NCI-H2196 treated with DMSO at 0.1 percent for 48 hours (cell line): ENCODE data around the gene EPHA7.

ENCODE experiments used
- DNase-seq: peaks from one replicate; lab custom pipeline; 2025; ENCODE audit not compliant: unreplicated experiment; lab: John Stamatoyannopoulos, UW

EPHA7 gene

GRCh38 chr6:93325761-93326160 lies 93.6 kb downstream of the EPHA7 start:
- no peak for DNase-seq

DNA sequence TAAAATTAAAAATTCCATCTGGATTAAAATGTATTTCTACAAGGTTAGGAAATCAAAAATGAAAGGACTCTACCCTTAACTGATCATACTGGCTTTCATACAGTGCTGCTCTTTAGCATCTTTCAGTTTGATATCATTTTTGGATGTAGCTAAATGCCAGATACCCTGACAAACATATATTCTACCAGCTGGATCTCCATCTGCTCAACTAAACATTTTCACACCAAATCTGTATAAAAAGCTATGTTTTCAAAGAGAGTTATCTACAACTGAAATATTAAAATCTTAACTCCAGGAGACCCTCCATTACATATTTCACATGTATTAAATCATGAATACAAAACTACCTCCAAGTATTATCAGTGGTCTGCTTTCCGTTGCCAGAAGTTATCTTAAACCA lies 95.7 kb downstream of the EPHA7 start:
- DNase-seq, result no peak

DNA sequence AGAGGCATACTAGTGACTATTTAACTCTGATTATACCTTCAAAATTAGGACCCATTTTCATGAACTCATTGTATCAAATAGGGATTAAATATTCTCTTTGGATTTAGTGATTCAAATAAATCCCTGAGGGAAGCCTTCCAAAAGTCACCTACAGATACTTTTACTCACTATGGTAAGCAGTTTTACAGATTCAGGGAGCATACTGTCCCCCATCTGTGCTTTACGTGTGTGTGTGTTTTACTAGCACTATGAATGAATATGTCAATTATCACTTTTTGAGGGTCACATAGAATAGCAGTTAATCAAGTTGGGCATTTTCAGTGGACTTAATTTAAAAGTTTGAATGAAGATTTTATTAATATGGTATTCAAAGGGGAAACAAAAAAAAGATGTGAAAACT lies 96.7 kb downstream of the EPHA7 start:
- no peak for DNase-seq

DNA sequence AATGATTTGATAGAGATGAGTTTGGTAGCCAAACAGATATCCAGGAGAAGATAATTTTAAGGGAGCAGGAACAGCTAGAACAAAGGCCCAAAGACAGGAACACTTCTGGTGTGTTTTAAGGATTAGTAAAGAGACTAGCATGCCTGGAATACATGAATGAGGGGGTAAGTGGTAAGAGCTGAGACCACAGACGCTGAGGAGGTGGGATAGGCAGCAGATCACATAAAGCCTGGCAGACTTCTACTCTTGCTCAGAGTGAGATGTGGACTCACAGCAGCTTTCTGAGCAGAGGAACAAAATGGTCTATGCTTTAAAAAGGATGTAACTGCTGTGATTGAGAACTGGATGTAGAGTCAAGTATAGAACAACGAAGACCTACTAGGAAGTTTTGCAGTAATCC lies 100.1 kb downstream of the EPHA7 start:
- DNase-seq, result no peak

DNA sequence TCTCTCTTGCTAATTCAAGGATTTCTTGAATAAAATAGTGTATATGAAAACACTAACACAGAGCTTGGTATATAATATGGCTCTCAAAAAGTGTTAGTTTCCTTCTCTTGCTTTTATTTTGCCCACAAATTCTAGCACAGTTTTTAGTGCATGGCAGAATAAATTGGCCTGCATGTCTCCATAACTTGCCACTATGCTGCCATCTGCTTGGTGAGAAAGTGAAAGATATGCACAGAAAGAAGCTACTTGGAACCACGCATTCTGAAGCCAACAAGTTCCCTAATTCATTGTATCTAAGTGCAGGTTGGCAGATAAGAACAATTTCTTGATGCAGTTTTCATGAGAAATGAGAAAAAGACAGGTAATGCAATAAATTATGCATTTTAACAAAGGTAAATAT lies 101.2 kb downstream of the EPHA7 start:
- DNase-seq, result no peak

- DNase-seq, result no peak
Measured at GRCh38 chr6:93317592-93317991, 101.8 kb downstream of the EPHA7 start.

GRCh38 chr6:93307505-93308409 lies 111.6 kb downstream of the EPHA7 start:
- DNase-seq, result no peak

DNA sequence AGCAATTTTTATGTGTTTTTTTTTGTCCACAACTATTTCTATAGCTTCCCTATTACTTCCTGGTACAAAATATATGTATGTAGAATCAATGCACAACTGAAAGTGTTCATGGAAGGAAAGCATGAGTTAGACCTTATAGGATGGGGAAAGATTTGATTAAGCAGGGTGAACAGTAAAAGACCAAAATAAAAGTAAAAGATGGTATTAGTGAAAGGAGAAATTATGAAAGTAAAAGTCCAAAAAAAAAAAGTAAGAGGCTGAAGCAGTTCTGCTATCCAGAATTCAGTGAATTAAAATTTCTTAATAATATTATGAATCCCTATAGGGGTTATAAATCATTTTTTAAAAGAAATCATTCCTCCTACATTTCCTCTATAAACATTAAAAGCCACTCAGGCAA lies 114.3 kb downstream of the EPHA7 start:
- DNase-seq, result no peak

DNA sequence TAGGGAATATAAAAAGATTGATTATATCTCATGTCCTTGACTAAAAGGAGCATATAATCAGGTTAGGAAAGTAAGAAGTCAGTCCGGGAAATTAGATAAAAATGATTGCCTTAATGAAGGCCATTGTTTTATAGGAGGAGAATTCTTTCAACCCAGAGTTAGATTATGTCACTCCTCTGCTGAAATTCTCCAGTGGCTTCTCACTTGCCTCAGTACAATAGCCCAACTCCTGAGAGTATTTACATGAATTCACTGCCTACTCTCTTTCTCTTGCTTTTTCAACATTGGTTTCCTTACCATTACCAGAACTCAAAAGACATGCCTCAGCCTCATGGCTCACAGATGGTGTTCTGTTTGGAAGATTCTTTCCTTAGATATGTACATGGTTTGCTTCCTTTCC lies 114.9 kb downstream of the EPHA7 start:
- no peak for DNase-seq

- DNase-seq, result no peak
Measured at GRCh38 chr6:93300661-93301060, 118.7 kb downstream of the EPHA7 start.

GRCh38 chr6:93299622-93300021 lies 119.7 kb downstream of the EPHA7 start:
- no peak for DNase-seq

- no peak for DNase-seq
Measured at GRCh38 chr6:93295631-93296030, 123.7 kb downstream of the EPHA7 start.

DNA sequence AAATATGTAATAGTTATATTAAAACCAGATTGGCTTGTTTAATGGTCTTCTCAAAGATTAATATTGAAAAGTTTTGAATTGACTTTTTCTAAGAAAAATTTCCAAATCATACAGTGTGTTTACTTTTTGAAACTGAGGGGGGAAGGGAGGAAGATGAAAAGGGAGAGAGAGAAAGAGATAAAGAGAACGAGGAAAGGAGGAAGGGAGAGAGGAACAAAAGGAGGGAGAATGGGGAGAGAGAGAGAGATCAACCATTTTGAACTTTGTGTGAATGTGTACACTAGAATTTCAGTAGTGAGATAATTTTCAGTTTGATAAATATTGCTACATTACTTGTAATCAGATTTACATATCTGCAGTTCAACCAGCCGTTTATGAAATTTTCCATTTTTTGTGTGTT lies 124.5 kb downstream of the EPHA7 start:
- DNase-seq, result no peak

DNA sequence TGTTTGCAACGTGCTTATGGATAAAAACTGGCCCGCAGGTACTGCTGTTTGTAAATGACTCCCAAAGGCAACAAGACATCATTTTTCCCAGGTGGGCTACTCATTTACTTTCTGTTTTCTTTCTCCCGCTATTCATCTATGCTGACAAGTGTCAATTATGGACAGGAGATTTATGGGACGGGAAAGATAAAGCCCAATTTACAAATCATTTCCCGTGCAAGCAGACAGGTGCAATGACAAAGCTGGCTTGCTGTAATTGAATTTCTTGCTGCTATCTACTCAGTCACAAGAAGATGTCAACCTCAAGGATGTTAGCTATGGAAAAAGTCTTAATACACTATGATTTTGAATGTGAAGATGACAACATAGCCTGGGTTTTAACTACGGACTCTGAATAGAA lies 125.5 kb downstream of the EPHA7 start:
- DNase-seq, result no peak

GRCh38 chr6:93293460-93293859 lies 125.9 kb downstream of the EPHA7 start:
- DNase-seq, result no peak

- no peak for DNase-seq
Measured at GRCh38 chr6:93282521-93283031, 136.8 kb downstream of the EPHA7 start.

GRCh38 chr6:93278241-93278640 lies 141.1 kb downstream of the EPHA7 start:
- no peak for DNase-seq

DNA sequence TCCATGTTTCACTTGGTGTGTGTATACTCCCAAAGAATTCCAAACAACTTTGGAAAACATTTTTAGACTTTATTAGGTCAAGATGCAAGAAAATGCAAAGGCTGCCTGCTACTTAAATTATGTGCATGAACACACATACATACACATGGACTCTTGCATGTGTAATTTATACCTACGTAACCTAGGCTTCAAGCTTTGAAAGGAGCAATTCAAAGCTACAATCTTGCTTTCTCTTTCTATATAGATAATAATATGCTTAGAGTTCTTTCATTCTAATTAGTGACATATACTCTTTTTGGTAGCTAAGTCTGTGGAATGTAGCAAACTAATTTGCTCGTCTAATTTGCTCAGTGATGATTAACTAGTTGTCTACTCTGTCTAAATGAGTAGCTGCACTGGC lies 146.5 kb downstream of the EPHA7 start:
- DNase-seq, result no peak

GRCh38 chr6:93272211-93272610 lies 147.1 kb downstream of the EPHA7 start:
- no peak for DNase-seq

GRCh38 chr6:93266116-93266817 lies 153.1 kb downstream of the EPHA7 start:
- no peak for DNase-seq

GRCh38 chr6:93260881-93261280 lies 158.5 kb downstream of the EPHA7 start:
- no peak for DNase-seq

DNA sequence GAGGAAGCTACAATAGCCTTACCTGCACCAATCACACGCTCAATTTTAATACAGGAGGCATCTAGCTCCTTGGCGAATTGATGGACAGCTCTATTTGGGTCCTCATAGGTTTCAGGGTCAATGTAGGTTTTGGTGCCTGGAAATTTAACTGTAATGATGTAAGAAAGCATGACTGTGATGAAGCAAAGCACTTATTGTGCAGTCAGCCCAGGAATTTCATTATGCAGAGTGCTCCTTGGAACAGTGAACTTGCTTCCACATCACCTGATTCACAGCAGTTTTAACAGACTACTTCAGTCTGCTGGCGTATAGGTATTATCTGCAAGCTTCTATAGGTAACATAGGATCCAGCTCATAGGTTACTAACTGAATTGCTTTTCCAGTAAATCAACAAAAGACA lies 160.0 kb downstream of the EPHA7 start:
- DNase-seq, result no peak
